Right lobe of liver (tissue), 4 donors: Measurements from ENCODE around the gene ATP5F1D.

Source experiments
- CTCF ChIP-seq, 4 donors: fragments of 200-600 bp in 3 of 4; fragments of 450-650 bp in 1 of 4; IDR thresholded peaks; one replicate each; pipeline versions ENCODE4 v1.5.1 to v1.8.0; 2016 to 2022; ENCODE audit warnings: antibody characterized with exemption in 4 of 4, mild to moderate bottlenecking in 2 of 4
- POLR2A ChIP-seq: fragments of 450-650 bp; IDR thresholded peaks from one replicate; pipeline ENCODE4 v1.6.1; 2017; ENCODE audit warnings: antibody characterized with exemption, mild to moderate bottlenecking
- donor health status: DM: no; HTN: no; CAD: no.
- donor health status: DM: no; HTN: no; CAD: no.
- donor health status: DM: no; HTN: yes; CAD: no.

- TF ChIP-seq POLR2A, result peak; percentile 93
- peak in 1 of 4 donors; percentile 5 for TF ChIP-seq CTCF (IDR thresholded peaks at IDR 0.05)
Measured at GRCh38 chr19:1275260-1275975, 33.9 kb downstream of the ATP5F1D start, which contains the start of gene FAM174C.
